T-helper 17 cell (primary cell): ENCODE measurements around the gene WASHC4. TPM values are rescaled to one million over a fixed set of nuclear protein-coding genes. Genes with fewer than 3 reads are reported as not detected.

Source experiments
- ATAC-seq: fragments of 150-1000 bp; cut with Tn5 transposase; 2 replicates; pipeline ENCODE4 v1.10.0; 2021; ENCODE audit warnings: mild to moderate bottlenecking, moderate library complexity
- DNase-seq, 3 donors: peaks; one replicate each; pipeline versions ENCODE4 v3.0.0 to v3.0.0-alpha.2; 2020 to 2021
- H3K9me3 ChIP-seq: one replicate; pipeline ENCODE4 v1.7.0; 2013; ENCODE audit warnings: low read length, mild to moderate bottlenecking; ENCODE audit not compliant: control insufficient read depth, poor library complexity, severe bottlenecking
- H3K27ac Mint-ChIP-seq: one replicate; pipeline ENCODE4 v1.8.0; 2022; ENCODE audit warnings: mild to moderate bottlenecking, moderate library complexity, mixed read lengths
- H3K27me3 Mint-ChIP-seq: one replicate; pipeline ENCODE4 v1.8.0; 2022; ENCODE audit warnings: mixed read lengths
- H3K36me3 Mint-ChIP-seq: one replicate; pipeline ENCODE4 v1.8.0; 2022; ENCODE audit warnings: low read depth, mixed read lengths
- H3K4me1 Mint-ChIP-seq: one replicate; pipeline ENCODE4 v1.8.0; 2022; ENCODE audit warnings: mild to moderate bottlenecking, mixed read lengths
- H3K4me3 Mint-ChIP-seq: one replicate; pipeline ENCODE4 v1.8.0; 2022; ENCODE audit warnings: mild to moderate bottlenecking, moderate library complexity, mixed read lengths
- total RNA-seq, 4 donors: library from RNA in 2 of 4; stranded (reverse) in 2 of 4; gene quantifications; one replicate each; pipeline ENCODE4 v1.2.3 and lab custom pipeline; 2022 to 2026

Gene WASHC4
- total RNA-seq, 2 donors from 2014 or later = 38.5 to 45.3 TPM

GRCh38 chr12:105100998-105101397 is 6.5 kb upstream of the WASHC4 start:
- H3K9me3 ChIP-seq = no peaks in the 10 kb centered on the region
- peaks cover 4% of the 10 kb centered on the region for H3K36me3 Mint-ChIP-seq
- ATAC-seq (no peak), DNase-seq (no peak)
- H3K27me3 Mint-ChIP-seq = peaks cover 52% of the 10 kb centered on the region
- H3K4me1 Mint-ChIP-seq = peaks cover 2% of the 10 kb centered on the region
- no peak overlapping the region for H3K4me3 Mint-ChIP-seq
- no peak overlapping the region for H3K27ac Mint-ChIP-seq

GRCh38 chr12:105102673-105103072 is 4.9 kb upstream of the WASHC4 start:
- no peak for ATAC-seq
- H3K4me1 Mint-ChIP-seq = peaks cover 2% of the 10 kb centered on the region
- peaks cover 52% of the 10 kb centered on the region for H3K27me3 Mint-ChIP-seq
- no peak overlapping the region for H3K4me3 Mint-ChIP-seq
- H3K27ac Mint-ChIP-seq = no peak overlapping the region
- H3K9me3 ChIP-seq = no peaks in the 10 kb centered on the region
- DNase-seq = no peak
- H3K36me3 Mint-ChIP-seq = peaks cover 6% of the 10 kb centered on the region

- DNase-seq = no peak
- H3K4me3 Mint-ChIP-seq = no peak overlapping the region
Observed at GRCh38 chr12:105104762-105105161, 2.8 kb upstream of the WASHC4 start.

GRCh38 chr12:105106621-105107020 is 910 bp upstream of the WASHC4 start:
- ATAC-seq = no peak
- Mint-ChIP-seq H3K27ac (peak overlapping the region; percentile 88), H3K36me3 (peaks cover 6% of the 10 kb centered on the region), H3K4me3 (peak overlapping the region; percentile 97), H3K4me1 (peaks cover 19% of the 10 kb centered on the region), H3K27me3 (peaks cover 23% of the 10 kb centered on the region)
- no peaks in the 10 kb centered on the region for H3K9me3 ChIP-seq
- no peak for DNase-seq

More at GRCh38 chr12:105104762-105105161, 2.8 kb upstream of the WASHC4 start:
- Mint-ChIP-seq H3K4me1 (peaks cover 12% of the 10 kb centered on the region), H3K36me3 (peaks cover 6% of the 10 kb centered on the region), H3K27ac (no peak overlapping the region), H3K27me3 (peaks cover 34% of the 10 kb centered on the region)
- no peak for ATAC-seq
- H3K9me3 ChIP-seq = no peaks in the 10 kb centered on the region

GRCh38 chr12:105107171-105107493 is 399 bp upstream of the WASHC4 start:
- H3K9me3 ChIP-seq = no peaks in the 10 kb centered on the region
- ATAC-seq (no peak), DNase-seq (no peak)
- peak overlapping the region; percentile 97 for H3K4me3 Mint-ChIP-seq
- H3K36me3 Mint-ChIP-seq = peaks cover 9% of the 10 kb centered on the region
- H3K27me3 Mint-ChIP-seq = peaks cover 18% of the 10 kb centered on the region
- peak overlapping the region; percentile 88 for H3K27ac Mint-ChIP-seq
- H3K4me1 Mint-ChIP-seq = peaks cover 23% of the 10 kb centered on the region

GRCh38 chr12:105109465-105110212 is 2.1 kb downstream of the WASHC4 start:
- Mint-ChIP-seq H3K36me3 (peaks cover 8% of the 10 kb centered on the region), H3K27me3 (no peaks in the 10 kb centered on the region), H3K4me3 (peak overlapping the region; percentile 97), H3K4me1 (peaks cover 32% of the 10 kb centered on the region), H3K27ac (peak overlapping the region; percentile 88)
- ATAC-seq (no peak), DNase-seq (no peak)
- H3K9me3 ChIP-seq = no peaks in the 10 kb centered on the region

- no peak for DNase-seq
- Mint-ChIP-seq H3K27me3 (no peaks in the 10 kb centered on the region), H3K27ac (no peak overlapping the region), H3K4me1 (peaks cover 32% of the 10 kb centered on the region), H3K36me3 (peaks cover 8% of the 10 kb centered on the region), H3K4me3 (no peak overlapping the region)
- ATAC-seq = no peak
- no peaks in the 10 kb centered on the region for H3K9me3 ChIP-seq
Observed at GRCh38 chr12:105110851-105111250, 3.3 kb downstream of the WASHC4 start.

GRCh38 chr12:105113094-105113493 is 5.6 kb downstream of the WASHC4 start:
- H3K27ac Mint-ChIP-seq = no peak overlapping the region
- H3K4me3 Mint-ChIP-seq = no peak overlapping the region
- ATAC-seq (no peak), DNase-seq (no peak)
- no peaks in the 10 kb centered on the region for H3K9me3 ChIP-seq
- H3K27me3 Mint-ChIP-seq = no peaks in the 10 kb centered on the region
- H3K4me1 Mint-ChIP-seq = peaks cover 39% of the 10 kb centered on the region
- H3K36me3 Mint-ChIP-seq = peaks cover 5% of the 10 kb centered on the region

- H3K4me3 Mint-ChIP-seq = no peak overlapping the region
- H3K27ac Mint-ChIP-seq = no peak overlapping the region
- ATAC-seq = no peak
- peaks cover 20% of the 10 kb centered on the region for H3K4me1 Mint-ChIP-seq
- no peaks in the 10 kb centered on the region for H3K9me3 ChIP-seq
- DNase-seq = no peak
- H3K36me3 Mint-ChIP-seq = peaks cover 11% of the 10 kb centered on the region
- no peaks in the 10 kb centered on the region for H3K27me3 Mint-ChIP-seq
Observed at GRCh38 chr12:105116969-105117368, 9.4 kb downstream of the WASHC4 start.

- Mint-ChIP-seq H3K4me3 (no peak overlapping the region), H3K4me1 (peaks cover 7% of the 10 kb centered on the region), H3K36me3 (peaks cover 7% of the 10 kb centered on the region), H3K27ac (no peak overlapping the region), H3K27me3 (no peaks in the 10 kb centered on the region)
- DNase-seq (no peak), ATAC-seq (no peak)
- no peaks in the 10 kb centered on the region for H3K9me3 ChIP-seq
Observed at GRCh38 chr12:105120551-105120950, 13.0 kb downstream of the WASHC4 start.

- ATAC-seq (no peak), DNase-seq (no peak)
- Mint-ChIP-seq H3K4me3 (no peak overlapping the region), H3K27me3 (no peaks in the 10 kb centered on the region), H3K36me3 (peaks cover 5% of the 10 kb centered on the region), H3K27ac (no peak overlapping the region), H3K4me1 (peaks cover 28% of the 10 kb centered on the region)
- H3K9me3 ChIP-seq = no peaks in the 10 kb centered on the region
Observed at GRCh38 chr12:105138248-105138647, 30.7 kb downstream of the WASHC4 start.

- no peaks in the 10 kb centered on the region for H3K9me3 ChIP-seq
- Mint-ChIP-seq H3K27me3 (no peaks in the 10 kb centered on the region), H3K4me3 (no peak overlapping the region), H3K4me1 (peaks cover 8% of the 10 kb centered on the region), H3K27ac (peak overlapping the region; percentile 53), H3K36me3 (no peaks in the 10 kb centered on the region)
- DNase-seq (no peak), ATAC-seq (no peak)
Observed at GRCh38 chr12:105141320-105141922, 33.9 kb downstream of the WASHC4 start.

- Mint-ChIP-seq H3K4me3 (no peak overlapping the region), H3K27me3 (no peaks in the 10 kb centered on the region), H3K4me1 (peaks cover 2% of the 10 kb centered on the region), H3K36me3 (no peaks in the 10 kb centered on the region), H3K27ac (no peak overlapping the region)
- no peaks in the 10 kb centered on the region for H3K9me3 ChIP-seq
- DNase-seq (no peak), ATAC-seq (no peak)
Observed at GRCh38 chr12:105142259-105142658, 34.7 kb downstream of the WASHC4 start.

- Mint-ChIP-seq H3K27ac (peak overlapping the region; percentile 79), H3K4me3 (no peak overlapping the region), H3K27me3 (no peaks in the 10 kb centered on the region), H3K36me3 (peaks cover 13% of the 10 kb centered on the region), H3K4me1 (peaks cover 14% of the 10 kb centered on the region)
- no peak for ATAC-seq
- no peaks in the 10 kb centered on the region for H3K9me3 ChIP-seq
- DNase-seq = no peak
Observed at GRCh38 chr12:105156260-105156659, 48.7 kb downstream of the WASHC4 start.
